Effector memory CD8-positive, alpha-beta T cell (primary cell): Measurements from ENCODE around the gene RAB28.

Experiments
- ATAC-seq: fragments of 150-1000 bp; cut with Tn5 transposase; replicated peaks from 2 replicates; pipeline ENCODE4 v1.10.0; 2021; ENCODE audit warnings: mild to moderate bottlenecking, moderate library complexity
- DNase-seq, 3 experiments: peaks; one replicate each; pipeline ENCODE4 v3.0.0; 2021
- H3K27ac Mint-ChIP-seq, 2 donors: one replicate each; pipeline ENCODE4 v1.8.0; 2022; ENCODE audit warnings: mild to moderate bottlenecking in 2 of 2, mixed read lengths in 2 of 2, moderate library complexity in 2 of 2
- H3K27me3 Mint-ChIP-seq, 2 donors: one replicate each; pipeline ENCODE4 v1.8.0; 2022; ENCODE audit warnings: mixed read lengths in 2 of 2
- H3K36me3 Mint-ChIP-seq: one replicate; pipeline ENCODE4 v1.8.0; 2022; ENCODE audit warnings: mild to moderate bottlenecking, moderate library complexity, mixed read lengths; ENCODE audit not compliant: insufficient read depth
- H3K4me1 Mint-ChIP-seq, 2 donors: one replicate each; pipeline ENCODE4 v1.8.0; 2022; ENCODE audit warnings: low read depth in 2 of 2, mixed read lengths in 2 of 2
- H3K4me3 Mint-ChIP-seq, 2 donors: one replicate each; pipeline ENCODE4 v1.8.0; 2022; ENCODE audit warnings: mild to moderate bottlenecking in 2 of 2, mixed read lengths in 2 of 2, moderate library complexity in 2 of 2
- H3K9me3 Mint-ChIP-seq, 2 donors: one replicate each; pipeline ENCODE4 v1.8.0; 2022; ENCODE audit warnings: mixed read lengths in 2 of 2
- total RNA-seq, 9 experiments: gene quantifications; one replicate each; lab custom pipeline; 2026; lab: John Stamatoyannopoulos, UW

RAB28 gene
- total RNA-seq, result 10.8 to 30.7 (median 23.0) reads per million in 9 experiments

DNA sequence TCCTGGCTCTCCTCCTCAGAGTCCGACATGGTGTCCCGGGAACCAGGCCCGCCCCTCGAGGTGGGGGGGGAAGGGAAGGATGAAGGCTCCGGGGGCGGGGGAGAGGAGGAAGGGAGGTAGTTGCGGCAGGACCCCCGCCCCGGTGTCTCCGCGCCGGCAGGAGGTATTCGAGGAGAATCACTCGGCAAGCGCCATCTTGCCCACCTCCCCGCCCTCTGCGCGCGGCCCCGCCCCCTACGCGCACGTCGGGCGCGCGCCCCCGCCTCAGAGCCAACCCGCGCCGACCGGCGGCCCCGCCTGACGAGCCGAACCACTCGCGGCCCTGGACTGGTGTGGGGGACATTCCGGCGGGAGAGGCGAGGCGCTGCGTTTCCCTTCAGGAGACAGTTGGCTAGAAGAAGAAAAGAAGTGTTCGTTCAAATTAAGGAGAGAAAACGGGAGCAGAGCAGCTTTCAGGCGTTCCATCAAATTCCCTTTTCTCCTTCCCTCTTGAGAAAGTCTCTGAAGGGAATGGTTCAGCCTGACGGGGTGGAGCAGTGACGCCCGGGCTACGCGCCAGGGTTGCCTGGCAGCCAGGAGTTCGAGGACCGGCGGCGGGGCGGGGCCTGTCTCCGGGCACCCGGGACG, at the start of gene RAB28:
Gene RAB28 (minus strand): TSS at position 219 of the 627 bp plus-strand sequence.
- Mint-ChIP-seq H3K36me3 (peaks cover 18% of the 10 kb centered on the region), H3K9me3 (no peaks in the 10 kb centered on the region), H3K4me1 (peaks cover 13 to 25% of the 10 kb centered on the region in 2 donors), H3K27me3 (peaks cover 15 to 19% of the 10 kb centered on the region in 2 donors), H3K27ac (peak within 1 kb of the TSS; percentile 99 to 100), H3K4me3 (peak within 1 kb of the TSS; percentile 84 to 85)
- peak; percentile 86 for ATAC-seq
- DNase-seq, result peak; percentile 92 to 94 (median 93)

DNA sequence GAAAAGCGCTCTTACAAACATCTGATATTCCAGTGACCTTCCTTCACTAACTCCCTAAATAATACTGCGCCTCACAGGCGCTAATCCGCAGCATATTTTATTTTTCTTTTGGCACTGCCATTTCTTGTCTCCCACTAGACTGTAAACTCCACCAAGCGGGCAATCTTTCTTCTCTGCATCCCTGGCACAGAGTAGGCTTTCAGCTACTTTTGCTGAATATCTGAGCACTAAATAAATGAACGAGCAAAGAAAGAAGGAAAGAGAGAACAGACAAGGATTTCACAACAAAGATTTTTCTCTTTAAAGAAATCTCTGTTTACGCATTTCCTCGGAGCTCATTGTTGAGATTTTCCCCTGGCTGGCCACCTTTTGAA, 47.5 kb upstream of the RAB28 start:
- peaks cover 26% of the 10 kb centered on the region for H3K36me3 Mint-ChIP-seq
- peaks cover 85 to 100% of the 10 kb centered on the region in 2 donors for H3K27me3 Mint-ChIP-seq

DNA sequence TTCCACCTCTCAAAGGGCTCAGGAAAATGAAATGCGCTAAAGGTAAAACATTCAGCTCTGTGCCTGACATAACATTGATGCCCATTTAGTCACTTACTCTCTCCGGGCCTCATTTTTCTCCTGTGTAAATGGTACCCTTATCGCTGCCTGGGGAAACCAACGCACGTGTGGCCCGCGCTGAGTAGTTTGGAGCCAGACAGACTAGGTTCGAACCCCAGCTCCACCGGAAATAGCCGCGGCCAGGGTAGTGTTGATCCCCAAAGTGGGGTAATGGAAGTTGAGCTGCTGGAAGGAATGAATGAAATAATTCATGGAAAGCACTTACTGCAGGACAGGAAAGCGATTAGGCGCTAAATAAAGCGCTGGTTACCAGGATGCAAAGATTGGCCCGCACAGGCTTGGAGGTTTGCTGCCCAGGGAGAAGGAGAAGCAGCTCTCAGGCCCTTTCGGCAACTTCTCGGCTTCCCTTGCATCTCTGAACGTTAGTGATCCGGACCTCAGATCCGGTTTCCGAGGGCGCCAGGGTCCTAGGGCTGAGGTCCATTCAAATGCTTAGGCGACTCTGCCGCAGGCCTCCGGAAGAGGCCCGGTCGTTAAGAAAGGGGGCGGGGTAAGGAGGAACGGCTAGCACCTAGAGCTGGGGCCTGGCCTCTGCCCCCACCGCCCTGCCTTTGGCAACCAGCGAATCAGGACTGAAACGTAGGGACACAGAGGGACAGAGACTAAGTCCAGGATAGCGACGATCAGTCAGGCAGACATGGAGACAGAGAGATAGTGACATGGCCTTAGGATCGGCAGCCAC, 46.9 kb upstream of the RAB28 start:
- ATAC-seq, result no peak

More for the DNA sequence above, 47.5 kb upstream of the RAB28 start:
- H3K27ac Mint-ChIP-seq, result no peak overlapping the region
- H3K4me3 Mint-ChIP-seq, result no peak overlapping the region
- DNase-seq, result no peak
- H3K4me1 Mint-ChIP-seq, result peaks cover 20 to 25% of the 10 kb centered on the region in 2 donors
- H3K9me3 Mint-ChIP-seq, result no peaks in the 10 kb centered on the region
- ATAC-seq, result no peak

DNA sequence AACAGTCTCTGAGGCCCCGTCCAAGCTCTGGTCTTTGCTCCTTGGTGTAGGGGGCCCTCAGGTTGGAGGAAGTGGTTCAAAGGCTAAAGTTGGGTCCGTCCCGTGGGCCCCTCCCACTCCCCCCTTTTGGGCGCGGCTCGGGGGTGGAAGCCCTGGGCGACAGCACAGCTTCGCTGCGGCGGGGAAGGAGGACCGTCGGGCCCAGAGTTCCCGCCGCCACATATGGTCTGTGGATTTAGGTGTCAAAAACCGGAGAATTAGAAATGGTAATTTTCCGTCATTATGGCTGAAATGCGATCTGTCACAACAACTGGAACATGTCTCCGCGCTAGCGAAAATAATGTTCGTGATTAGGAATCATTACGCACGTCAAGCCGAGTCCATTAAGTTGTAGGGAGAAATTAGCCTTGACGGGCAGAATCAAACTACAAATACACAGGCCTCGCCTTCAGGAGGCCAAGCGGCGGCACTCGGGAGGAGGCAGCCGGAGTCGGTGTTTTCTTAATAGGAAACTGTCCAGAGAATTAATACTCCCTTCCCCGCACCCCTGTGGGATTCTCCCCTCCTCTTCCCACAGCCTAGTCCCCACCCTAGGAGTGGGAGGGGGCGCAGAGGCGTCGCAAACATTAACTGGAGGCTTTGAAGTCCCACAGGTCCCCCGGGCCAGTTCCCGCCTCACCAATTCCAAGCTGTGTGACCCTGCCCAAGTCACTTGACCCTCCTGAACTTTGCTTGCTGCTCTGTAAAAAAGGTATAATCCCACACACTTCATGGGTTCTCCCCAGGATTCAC, 45.2 kb upstream of the RAB28 start:
- Mint-ChIP-seq H3K4me1 (peaks cover 20 to 24% of the 10 kb centered on the region in 2 donors), H3K4me3 (peak overlapping the region; percentile 14 to 62), H3K27me3 (peaks cover 87 to 100% of the 10 kb centered on the region in 2 donors)

More for the DNA sequence above, 46.9 kb upstream of the RAB28 start:
- no peak for DNase-seq
- Mint-ChIP-seq H3K36me3 (peaks cover 24% of the 10 kb centered on the region), H3K4me3 (no peak overlapping the region), H3K27ac (no peak overlapping the region), H3K9me3 (no peaks in the 10 kb centered on the region), H3K27me3 (peaks cover 91 to 100% of the 10 kb centered on the region in 2 donors), H3K4me1 (peaks cover 20 to 24% of the 10 kb centered on the region in 2 donors)

DNA sequence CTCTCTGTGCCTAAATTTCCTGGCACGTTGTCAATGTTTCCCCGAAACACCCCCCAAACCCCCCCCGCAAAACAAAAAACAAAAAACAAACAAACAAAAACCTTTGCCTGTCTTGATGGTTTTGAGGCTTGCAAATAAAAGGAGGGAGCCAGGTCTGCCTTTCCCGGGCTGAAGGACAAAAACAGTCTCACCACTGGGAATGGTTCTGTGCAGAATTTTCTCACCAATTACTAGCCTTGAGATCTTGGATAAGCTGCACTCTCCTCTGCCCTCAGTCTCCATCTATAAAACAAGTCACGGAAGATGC, 44.6 kb upstream of the RAB28 start:
- Mint-ChIP-seq H3K4me3 (peak overlapping the region; percentile 14 to 62), H3K36me3 (peaks cover 23% of the 10 kb centered on the region), H3K9me3 (no peaks in the 10 kb centered on the region), H3K4me1 (peaks cover 20% of the 10 kb centered on the region in 2 donors), H3K27me3 (peaks cover 87 to 100% of the 10 kb centered on the region in 2 donors), H3K27ac (peak overlapping the region in 1 of 2 donors; percentile 72)
- ATAC-seq (no peak), DNase-seq (no peak)

More for the DNA sequence above, 45.2 kb upstream of the RAB28 start:
- Mint-ChIP-seq H3K27ac (peak overlapping the region in 1 of 2 donors; percentile 72), H3K36me3 (peaks cover 19% of the 10 kb centered on the region), H3K9me3 (no peaks in the 10 kb centered on the region)
- ATAC-seq (no peak), DNase-seq (no peak)

DNA sequence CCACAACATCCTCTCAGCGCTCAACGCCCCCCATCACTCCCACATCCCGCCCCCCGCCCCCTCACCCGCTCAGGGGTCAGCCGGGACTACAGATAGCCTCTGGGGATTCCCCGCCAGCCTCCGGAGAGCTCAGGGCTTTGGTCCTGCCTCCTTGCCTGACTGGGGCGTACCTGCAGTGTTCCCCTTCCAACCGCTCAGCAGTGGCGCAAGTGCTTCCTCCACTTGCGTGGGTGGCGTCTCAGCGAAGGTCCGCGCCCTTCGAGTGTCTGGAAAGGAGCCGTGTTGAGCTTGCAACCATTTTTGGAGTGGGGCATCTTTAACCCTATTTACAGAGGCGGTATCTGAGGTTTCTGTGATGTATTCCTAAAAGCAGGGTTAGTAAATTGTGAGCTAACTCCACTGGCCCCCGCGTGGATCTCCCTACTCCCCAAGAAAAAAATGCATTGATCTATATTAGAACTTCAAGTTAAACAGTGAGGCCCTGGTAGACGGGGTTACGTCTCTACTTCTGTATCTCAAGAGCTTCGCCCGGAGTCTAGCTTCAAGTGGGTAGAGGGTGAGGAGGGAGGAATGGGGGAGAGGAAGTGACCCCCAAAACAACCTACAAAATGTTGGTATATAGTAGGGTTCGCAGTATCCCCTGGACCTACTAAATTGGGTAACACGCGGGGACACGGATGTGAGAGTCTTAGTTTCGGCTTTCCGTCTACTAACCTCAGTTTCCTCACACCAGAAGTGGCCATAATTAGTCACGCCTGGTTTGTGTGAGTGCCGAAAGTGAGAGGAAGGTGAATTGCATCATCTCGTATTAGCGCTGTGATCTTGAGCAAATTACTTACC, 44.1 kb upstream of the RAB28 start:
- Mint-ChIP-seq H3K4me3 (peak overlapping the region; percentile 62 to 63), H3K27me3 (peaks cover 86 to 100% of the 10 kb centered on the region in 2 donors), H3K27ac (peak overlapping the region in 1 of 2 donors; percentile 72), H3K4me1 (peaks cover 20% of the 10 kb centered on the region in 2 donors), H3K36me3 (peaks cover 23% of the 10 kb centered on the region), H3K9me3 (no peaks in the 10 kb centered on the region)
- peak; percentile 52 for ATAC-seq
- DNase-seq, result no peak

DNA sequence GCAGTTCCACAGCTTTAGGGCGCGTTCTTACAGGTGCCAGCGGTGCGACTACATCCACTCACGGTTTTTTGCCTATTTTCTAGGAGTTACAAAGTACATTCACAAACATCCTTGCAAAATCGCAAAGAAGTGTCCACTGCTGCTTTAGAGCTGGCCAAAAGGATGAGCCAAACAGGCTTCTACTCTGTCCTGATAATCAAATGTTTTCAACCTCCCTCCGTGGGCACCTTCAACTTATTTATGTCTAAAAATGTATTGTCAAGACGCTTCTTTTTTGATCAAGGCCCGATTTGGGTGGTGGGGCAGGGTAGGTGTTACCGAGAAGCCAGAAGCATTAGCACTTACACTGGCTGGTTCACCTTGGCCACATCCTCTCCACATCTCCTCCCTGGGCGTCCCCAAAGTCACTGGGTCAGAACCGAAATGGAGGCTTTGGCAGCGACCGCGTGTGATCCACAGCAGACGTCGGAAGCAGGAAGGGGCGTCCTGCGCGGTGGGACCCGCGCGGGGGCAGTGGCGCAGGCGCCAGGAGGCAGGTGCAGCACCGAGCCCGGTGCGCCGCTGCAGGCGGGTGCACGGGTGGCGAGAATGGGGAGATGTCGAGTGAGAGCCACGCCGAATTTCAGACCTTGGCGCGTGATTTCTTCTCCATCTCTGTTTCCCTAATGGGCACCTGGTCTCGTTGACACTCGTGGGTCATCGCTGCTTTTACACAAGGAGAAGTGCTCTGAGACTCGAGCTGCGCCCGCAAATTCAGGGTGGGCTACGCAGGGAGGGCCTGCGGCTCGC, 43.2 kb upstream of the RAB28 start:
- DNase-seq (no peak), ATAC-seq (peak; percentile 52)
- Mint-ChIP-seq H3K36me3 (peaks cover 23% of the 10 kb centered on the region), H3K27ac (no peak overlapping the region), H3K9me3 (no peaks in the 10 kb centered on the region), H3K4me1 (peaks cover 20 to 24% of the 10 kb centered on the region in 2 donors), H3K27me3 (peaks cover 88 to 100% of the 10 kb centered on the region in 2 donors), H3K4me3 (peak overlapping the region; percentile 62 to 73)

DNA sequence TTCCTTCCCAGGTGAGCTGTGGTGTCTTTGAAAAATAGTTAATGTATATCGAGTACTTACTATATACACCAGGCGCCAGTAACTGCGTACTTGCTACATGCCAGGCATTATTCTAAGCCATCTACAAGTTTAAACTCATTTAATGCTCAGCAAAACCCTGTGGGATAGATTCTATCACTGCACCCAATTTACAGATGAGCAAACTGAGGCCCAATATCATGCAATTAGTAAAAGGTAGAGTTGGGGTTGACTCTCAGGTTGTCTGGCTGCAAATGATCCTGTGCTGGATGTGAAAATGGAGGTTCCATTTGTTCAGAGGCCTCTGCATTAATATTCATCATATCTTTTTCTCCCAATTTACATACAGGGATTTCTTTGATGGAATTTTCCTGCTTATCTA, 42.5 kb upstream of the RAB28 start:
- no peak for DNase-seq
- Mint-ChIP-seq H3K27me3 (peaks cover 89 to 100% of the 10 kb centered on the region in 2 donors), H3K4me3 (no peak overlapping the region), H3K27ac (no peak overlapping the region), H3K36me3 (peaks cover 20% of the 10 kb centered on the region), H3K9me3 (no peaks in the 10 kb centered on the region), H3K4me1 (peaks cover 19 to 24% of the 10 kb centered on the region in 2 donors)
- ATAC-seq, result no peak

DNA sequence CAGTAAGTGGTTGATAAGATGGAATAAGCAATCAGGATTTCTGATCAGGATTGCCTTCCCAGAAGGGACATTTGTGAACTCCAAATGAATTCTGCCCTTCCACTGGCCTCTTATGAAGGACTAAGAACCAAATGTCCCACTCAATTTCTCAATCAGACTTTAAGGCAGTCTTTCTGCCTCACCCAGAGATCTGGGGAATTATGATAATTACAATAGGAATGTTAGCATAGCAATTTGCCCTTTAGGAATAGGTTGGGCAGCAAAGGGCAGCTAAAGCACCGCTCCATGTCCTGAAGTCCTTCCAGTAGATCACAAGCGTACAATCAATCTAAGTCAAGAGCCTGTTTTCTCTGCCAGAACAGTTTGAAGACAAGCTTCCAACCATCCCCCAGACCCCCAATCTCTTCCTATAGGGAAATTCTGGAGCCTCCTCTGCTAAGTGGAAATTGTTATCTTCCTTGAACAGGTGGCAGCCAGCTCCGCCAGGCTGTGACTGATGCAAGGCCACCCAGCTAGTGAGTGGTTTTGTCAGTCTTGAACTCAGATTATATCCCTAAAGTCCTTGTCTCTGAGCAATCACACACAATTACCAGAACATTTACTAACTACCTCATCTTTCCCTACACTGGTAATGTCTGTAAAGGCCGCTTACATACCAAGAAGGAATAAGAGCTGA, 41.6 kb upstream of the RAB28 start:
- ATAC-seq, result no peak
- no peak for DNase-seq
- Mint-ChIP-seq H3K27ac (no peak overlapping the region), H3K4me1 (peaks cover 10 to 21% of the 10 kb centered on the region in 2 donors), H3K27me3 (peaks cover 80 to 100% of the 10 kb centered on the region in 2 donors), H3K4me3 (no peak overlapping the region), H3K36me3 (peaks cover 15% of the 10 kb centered on the region), H3K9me3 (no peaks in the 10 kb centered on the region)

DNA sequence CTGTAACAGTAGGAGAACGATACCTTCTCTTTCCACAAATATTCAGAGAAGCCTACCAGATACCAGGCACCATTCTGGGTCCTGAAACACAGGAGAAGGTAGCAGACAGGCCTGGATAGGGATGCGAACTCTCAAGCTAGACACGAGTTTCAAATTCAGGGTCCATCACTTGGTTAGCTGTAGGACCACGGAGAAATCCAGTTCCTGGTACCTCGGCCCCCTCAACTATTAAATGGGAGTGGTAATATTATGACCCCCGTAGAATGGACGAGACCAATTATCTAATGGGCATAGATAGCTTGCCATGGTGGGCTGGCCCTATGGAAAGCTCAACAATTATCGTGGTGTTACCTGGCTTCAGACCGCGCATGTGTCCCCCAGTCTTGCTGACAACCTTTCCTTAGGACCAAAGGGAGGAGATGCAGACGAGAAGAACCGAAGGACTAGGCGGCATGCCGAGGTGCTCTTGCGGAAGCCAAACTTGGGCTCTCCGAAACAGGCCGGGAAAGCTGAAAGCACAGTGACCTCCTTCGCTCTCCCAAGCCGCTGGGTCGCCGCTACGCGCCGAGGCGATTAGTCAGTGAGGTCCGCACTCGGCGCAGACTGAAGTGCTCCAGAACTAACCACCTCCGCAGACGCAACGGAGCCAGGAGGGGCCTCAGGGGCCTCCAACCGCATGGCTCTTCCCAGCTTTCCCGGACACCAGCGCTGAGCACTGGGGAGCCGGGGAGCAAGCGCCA, 40.5 kb upstream of the RAB28 start:
- Mint-ChIP-seq H3K27me3 (peaks cover 70 to 90% of the 10 kb centered on the region in 2 donors), H3K9me3 (no peaks in the 10 kb centered on the region), H3K36me3 (peaks cover 15% of the 10 kb centered on the region), H3K27ac (no peak overlapping the region), H3K4me1 (peaks cover 9 to 21% of the 10 kb centered on the region in 2 donors), H3K4me3 (no peak overlapping the region)
- ATAC-seq (no peak), DNase-seq (no peak)
